ENCODE data around the gene SRPRA. TPM values are rescaled to one million over a fixed set of nuclear protein-coding genes. Genes with fewer than 3 reads are reported as not detected.

SRPRA gene
- total RNA-seq, 1 donor from 2014 or later: 70.2 TPM

DNA sequence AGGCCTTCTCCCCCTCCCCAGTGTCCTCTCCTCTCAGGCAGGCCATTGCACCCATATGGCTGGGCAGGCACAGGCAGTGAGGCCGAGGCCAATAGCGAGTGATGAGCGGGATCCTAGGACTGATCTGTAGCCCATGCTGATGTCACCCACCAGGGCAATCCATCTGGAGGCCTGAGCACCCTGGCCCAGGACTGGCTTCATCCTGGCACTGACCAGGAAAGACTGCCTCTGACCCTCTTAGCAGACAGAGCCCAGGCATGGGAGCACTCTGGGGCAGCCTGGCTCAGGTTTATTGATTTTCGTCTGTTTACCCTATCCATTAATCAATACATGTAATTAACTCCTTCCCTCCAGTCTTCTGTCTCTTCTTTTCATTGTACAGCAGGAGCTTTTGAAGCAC, 9.1 kb upstream of the SRPRA start:
- no peaks in the 10 kb centered on the region for H3K9me3 Mint-ChIP-seq
- no peak overlapping the region for H3K4me3 Mint-ChIP-seq
- peaks cover 15% of the 10 kb centered on the region for H3K4me1 Mint-ChIP-seq
- H3K36me3 Mint-ChIP-seq (ENCODE audit: low read depth): peaks cover 7% of the 10 kb centered on the region
- TF ChIP-seq, protein P1, sequence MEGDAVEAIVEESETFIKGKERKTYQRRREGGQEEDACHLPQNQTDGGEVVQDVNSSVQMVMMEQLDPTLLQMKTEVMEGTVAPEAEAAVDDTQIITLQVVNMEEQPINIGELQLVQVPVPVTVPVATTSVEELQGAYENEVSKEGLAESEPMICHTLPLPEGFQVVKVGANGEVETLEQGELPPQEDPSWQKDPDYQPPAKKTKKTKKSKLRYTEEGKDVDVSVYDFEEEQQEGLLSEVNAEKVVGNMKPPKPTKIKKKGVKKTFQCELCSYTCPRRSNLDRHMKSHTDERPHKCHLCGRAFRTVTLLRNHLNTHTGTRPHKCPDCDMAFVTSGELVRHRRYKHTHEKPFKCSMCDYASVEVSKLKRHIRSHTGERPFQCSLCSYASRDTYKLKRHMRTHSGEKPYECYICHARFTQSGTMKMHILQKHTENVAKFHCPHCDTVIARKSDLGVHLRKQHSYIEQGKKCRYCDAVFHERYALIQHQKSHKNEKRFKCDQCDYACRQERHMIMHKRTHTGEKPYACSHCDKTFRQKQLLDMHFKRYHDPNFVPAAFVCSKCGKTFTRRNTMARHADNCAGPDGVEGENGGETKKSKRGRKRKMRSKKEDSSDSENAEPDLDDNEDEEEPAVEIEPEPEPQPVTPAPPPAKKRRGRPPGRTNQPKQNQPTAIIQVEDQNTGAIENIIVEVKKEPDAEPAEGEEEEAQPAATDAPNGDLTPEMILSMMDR (conservative IDR thresholded peaks at IDR 0.05): no peak
- H3K27me3 Mint-ChIP-seq (ENCODE audit: low read depth): no peaks in the 10 kb centered on the region
- no peak for DNase-seq (ENCODE audit: low read depth, low spot score)
- no peak overlapping the region for H3K27ac Mint-ChIP-seq (ENCODE audit: unreplicated experiment)

DNA sequence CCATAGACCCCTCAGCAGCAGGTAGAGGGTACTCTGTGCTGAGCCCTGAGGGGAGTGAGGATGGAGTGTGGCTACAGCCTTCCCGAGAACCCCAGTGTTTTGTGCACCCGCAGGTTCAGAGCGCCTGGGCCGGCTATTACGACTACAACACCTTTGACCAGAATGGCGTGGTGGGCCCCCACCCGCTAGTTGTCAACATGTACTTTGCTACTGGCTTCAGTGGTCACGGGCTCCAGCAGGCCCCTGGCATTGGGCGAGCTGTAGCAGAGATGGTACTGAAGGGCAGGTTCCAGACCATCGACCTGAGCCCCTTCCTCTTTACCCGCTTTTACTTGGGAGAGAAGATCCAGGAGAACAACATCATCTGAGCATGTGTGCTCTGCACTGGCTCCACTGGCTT, 8.6 kb upstream of the SRPRA start:
- no peak overlapping the region for H3K4me3 Mint-ChIP-seq
- TF ChIP-seq, protein P1 (conservative IDR thresholded peaks at IDR 0.05): no peak
- no peaks in the 10 kb centered on the region for H3K27me3 Mint-ChIP-seq (ENCODE audit: low read depth)
- peaks cover 12% of the 10 kb centered on the region for H3K4me1 Mint-ChIP-seq
- H3K9me3 Mint-ChIP-seq: no peaks in the 10 kb centered on the region
- no peak overlapping the region for H3K27ac Mint-ChIP-seq (ENCODE audit: unreplicated experiment)
- no peak for DNase-seq (ENCODE audit: low read depth, low spot score)
- H3K36me3 Mint-ChIP-seq (ENCODE audit: low read depth): peaks cover 7% of the 10 kb centered on the region

DNA sequence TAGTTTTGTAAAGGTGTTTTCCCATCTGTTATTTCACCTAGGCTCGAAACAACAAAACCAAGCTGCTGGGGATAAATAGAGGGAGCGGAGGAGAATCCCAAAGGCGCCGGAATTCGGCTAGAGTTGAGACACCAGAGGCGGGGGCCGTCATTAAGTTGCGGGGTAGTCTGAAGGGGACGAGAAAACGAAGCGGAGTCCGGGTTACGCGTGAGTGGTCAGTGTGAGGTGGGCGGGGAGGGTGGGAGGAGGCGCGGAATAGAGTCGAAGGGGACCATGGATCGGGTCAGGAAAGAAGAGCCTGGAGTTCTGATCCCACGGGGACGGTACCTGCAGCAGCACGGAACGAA, 361 bp downstream of the SRPRA start:
- peak overlapping the region; percentile 99 for H3K27ac Mint-ChIP-seq (ENCODE audit: unreplicated experiment)
- DNase-seq (ENCODE audit: low read depth, low spot score): no peak
- TF ChIP-seq, protein P1 (conservative IDR thresholded peaks at IDR 0.05): no peak
- H3K27me3 Mint-ChIP-seq (ENCODE audit: low read depth): no peaks in the 10 kb centered on the region
- peak overlapping the region; percentile 98 for H3K4me3 Mint-ChIP-seq
- H3K36me3 Mint-ChIP-seq (ENCODE audit: low read depth): peaks cover 14% of the 10 kb centered on the region
- H3K9me3 Mint-ChIP-seq: no peaks in the 10 kb centered on the region
- H3K4me1 Mint-ChIP-seq: peaks cover 27% of the 10 kb centered on the region

DNA sequence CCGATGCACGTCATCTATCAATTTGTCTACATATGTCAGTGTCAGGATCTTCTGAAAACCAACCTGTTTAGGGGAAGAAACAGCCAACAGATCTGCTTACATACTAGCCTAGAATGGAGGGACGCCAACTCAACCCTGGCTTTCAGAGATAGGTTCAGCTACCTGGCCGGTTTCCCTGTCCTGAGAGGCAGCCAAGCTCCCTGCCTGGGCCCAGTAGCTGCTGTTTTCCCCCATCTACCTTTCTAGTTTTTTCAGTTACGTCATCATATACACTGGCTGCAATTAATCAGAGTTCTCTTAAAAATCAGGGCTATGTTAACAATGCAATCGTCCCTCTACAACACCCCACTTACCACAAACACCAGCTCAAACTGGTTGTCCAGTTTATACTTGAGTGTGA, 1.0 kb downstream of the SRPRA start:
- Mint-ChIP-seq H3K36me3 (ENCODE audit: low read depth) (peaks cover 16% of the 10 kb centered on the region), H3K4me3 (peak overlapping the region; percentile 98), H3K4me1 (peaks cover 27% of the 10 kb centered on the region), H3K9me3 (no peaks in the 10 kb centered on the region), H3K27me3 (ENCODE audit: low read depth) (no peaks in the 10 kb centered on the region), H3K27ac (ENCODE audit: unreplicated experiment) (peak overlapping the region; percentile 99)
- TF ChIP-seq, protein P1 (conservative IDR thresholded peaks at IDR 0.05): no peak
- DNase-seq (ENCODE audit: low read depth, low spot score): no peak

DNA sequence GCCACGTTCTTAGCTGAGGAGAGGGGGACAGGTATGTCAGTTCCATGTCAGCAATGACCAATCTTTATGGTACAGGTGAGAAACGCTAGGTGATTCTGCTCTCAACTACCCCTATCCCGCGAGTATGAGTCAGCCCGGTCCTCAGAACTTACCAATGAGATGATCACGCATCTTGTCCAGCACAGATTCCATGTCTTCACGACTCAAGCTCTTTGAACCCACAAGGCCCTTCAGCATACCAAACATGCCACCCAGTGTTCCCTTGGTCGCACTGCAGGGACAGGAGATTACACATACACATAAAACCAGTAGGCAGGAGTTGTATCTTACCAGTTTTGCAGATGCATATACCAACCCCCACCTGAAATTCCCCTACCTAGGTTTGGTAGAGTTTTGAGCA, 2.9 kb downstream of the SRPRA start:
- no peak for DNase-seq (ENCODE audit: low read depth, low spot score)
- Mint-ChIP-seq H3K27me3 (ENCODE audit: low read depth) (no peaks in the 10 kb centered on the region), H3K36me3 (ENCODE audit: low read depth) (peaks cover 16% of the 10 kb centered on the region), H3K27ac (ENCODE audit: unreplicated experiment) (no peak overlapping the region), H3K4me1 (peaks cover 27% of the 10 kb centered on the region), H3K4me3 (peak overlapping the region; percentile 98), H3K9me3 (no peaks in the 10 kb centered on the region)
- TF ChIP-seq, protein P1 (conservative IDR thresholded peaks at IDR 0.05): no peak

DNA sequence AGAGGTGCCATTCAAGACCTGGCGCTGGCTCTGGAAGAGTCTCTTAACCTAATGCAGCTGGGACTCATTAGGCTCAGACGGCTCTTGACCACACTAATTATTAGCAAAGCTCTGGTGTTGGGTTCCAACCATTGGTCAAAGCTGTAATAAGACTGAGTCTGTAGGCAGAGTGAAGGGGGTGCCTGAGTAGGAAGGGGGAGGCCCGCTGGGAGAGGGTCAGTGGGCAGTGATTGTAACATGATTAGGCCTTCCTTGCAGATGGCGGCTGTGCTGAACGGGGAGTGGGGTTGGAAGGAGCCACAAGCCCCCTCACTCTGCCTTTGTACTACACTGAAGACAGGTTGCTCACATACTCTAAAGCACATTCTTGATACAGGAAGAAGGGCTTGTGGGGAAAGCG, 5.2 kb downstream of the SRPRA start:
- TF ChIP-seq, protein P1 (conservative IDR thresholded peaks at IDR 0.05): no peak
- Mint-ChIP-seq H3K27ac (ENCODE audit: unreplicated experiment) (no peak overlapping the region), H3K4me1 (peaks cover 11% of the 10 kb centered on the region), H3K9me3 (no peaks in the 10 kb centered on the region), H3K36me3 (ENCODE audit: low read depth) (peaks cover 20% of the 10 kb centered on the region), H3K27me3 (ENCODE audit: low read depth) (no peaks in the 10 kb centered on the region), H3K4me3 (peak overlapping the region; percentile 76)
- DNase-seq (ENCODE audit: low read depth, low spot score): no peak

Data from neural crest cell (in vitro differentiated cells).